ENCODE measurements around the gene SLC6A5. TPM values are rescaled to one million over a fixed set of nuclear protein-coding genes. Genes with fewer than 3 reads are reported as not detected.

SLC6A5 gene
- total RNA-seq, 1 donor from 2014 or later, result not detected

GRCh38 chr11:20594274-20595061 is 4.9 kb upstream of the SLC6A5 start:
- Mint-ChIP-seq H3K9me3 (no peaks in the 10 kb centered on the region), H3K27ac (no peak overlapping the region), H3K4me3 (no peak overlapping the region), H3K36me3 (no peaks in the 10 kb centered on the region), H3K4me1 (no peaks in the 10 kb centered on the region), H3K27me3 (ENCODE audit: low read depth) (peaks cover 81% of the 10 kb centered on the region)
- DNase-seq (ENCODE audit: low spot score in 2 of 2, unreplicated experiment in 2 of 2), result no peak
- TF ChIP-seq CTCF (IDR thresholded peaks at IDR 0.05; ENCODE audit: unreplicated experiment), result no peak

- Mint-ChIP-seq H3K27ac (no peak overlapping the region), H3K4me3 (no peak overlapping the region), H3K9me3 (peaks cover 3% of the 10 kb centered on the region), H3K36me3 (no peaks in the 10 kb centered on the region), H3K27me3 (ENCODE audit: low read depth) (peaks cover 82% of the 10 kb centered on the region), H3K4me1 (no peaks in the 10 kb centered on the region)
- no peak for TF ChIP-seq CTCF (IDR thresholded peaks at IDR 0.05; ENCODE audit: unreplicated experiment)
- no peak for DNase-seq (ENCODE audit: low spot score in 2 of 2, unreplicated experiment in 2 of 2)
These were observed 4.3 kb upstream of the SLC6A5 start for GRCh38 chr11:20595101-20595500.

GRCh38 chr11:20596205-20597153 is 2.9 kb upstream of the SLC6A5 start:
- DNase-seq (ENCODE audit: low spot score in 2 of 2, unreplicated experiment in 2 of 2), result no peak
- Mint-ChIP-seq H3K27me3 (ENCODE audit: low read depth) (peaks cover 94% of the 10 kb centered on the region), H3K27ac (no peak overlapping the region), H3K9me3 (peaks cover 3% of the 10 kb centered on the region), H3K36me3 (no peaks in the 10 kb centered on the region), H3K4me3 (no peak overlapping the region), H3K4me1 (no peaks in the 10 kb centered on the region)
- no peak for TF ChIP-seq CTCF (IDR thresholded peaks at IDR 0.05; ENCODE audit: unreplicated experiment)

- no peak for DNase-seq (ENCODE audit: low spot score in 2 of 2, unreplicated experiment in 2 of 2)
- peaks cover 96% of the 10 kb centered on the region for H3K27me3 Mint-ChIP-seq (ENCODE audit: low read depth)
- no peaks in the 10 kb centered on the region for H3K36me3 Mint-ChIP-seq
- no peak overlapping the region for H3K4me3 Mint-ChIP-seq
- no peaks in the 10 kb centered on the region for H3K4me1 Mint-ChIP-seq
- TF ChIP-seq CTCF (IDR thresholded peaks at IDR 0.05; ENCODE audit: unreplicated experiment), result no peak
- H3K9me3 Mint-ChIP-seq, result peaks cover 3% of the 10 kb centered on the region
- no peak overlapping the region for H3K27ac Mint-ChIP-seq
These were observed 2.2 kb upstream of the SLC6A5 start for GRCh38 chr11:20597154-20597679.

- H3K4me3 Mint-ChIP-seq, result no peak overlapping the region
- H3K9me3 Mint-ChIP-seq, result peaks cover 3% of the 10 kb centered on the region
- H3K4me1 Mint-ChIP-seq, result no peaks in the 10 kb centered on the region
- H3K36me3 Mint-ChIP-seq, result no peaks in the 10 kb centered on the region
- H3K27me3 Mint-ChIP-seq (ENCODE audit: low read depth), result peaks cover 96% of the 10 kb centered on the region
- no peak for TF ChIP-seq CTCF (IDR thresholded peaks at IDR 0.05; ENCODE audit: unreplicated experiment)
- DNase-seq (ENCODE audit: low spot score in 2 of 2, unreplicated experiment in 2 of 2), result no peak
- no peak overlapping the region for H3K27ac Mint-ChIP-seq
These were observed 1.5 kb upstream of the SLC6A5 start for GRCh38 chr11:20597680-20598484.
